Measurements from ENCODE around the gene BRINP3.

DNA sequence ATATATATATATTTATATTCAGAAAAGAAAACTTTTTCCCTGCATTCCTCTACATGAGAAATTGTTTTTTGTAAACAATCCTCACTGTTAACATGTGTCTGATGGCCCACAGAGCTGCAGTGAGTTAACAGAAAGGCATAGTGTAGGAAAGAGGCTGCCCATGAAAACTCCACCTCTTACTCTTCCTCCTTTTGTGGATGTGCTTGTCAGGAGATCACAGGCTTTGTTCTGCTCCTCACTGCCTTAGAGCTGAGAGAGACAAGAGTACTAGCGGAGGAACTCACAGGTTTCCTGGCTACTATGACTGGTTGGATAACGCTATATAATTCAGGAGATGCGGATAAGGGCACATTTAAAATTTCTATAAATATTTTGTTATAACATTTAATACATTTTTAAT is 200.6 kb downstream of the BRINP3 start:
- TF ChIP-seq CTCF (IDR thresholded peaks at IDR 0.05 in 4 of 5, conservative IDR thresholded peaks at IDR 0.05 in 1 of 5), result no peak
- no peak for TF ChIP-seq POLR2A (IDR thresholded peaks at IDR 0.05)

Data from gastrocnemius medialis (tissue), 4 donors.